CD4-positive, alpha-beta memory T cell (primary cell): ENCODE data around the gene FRMD1. TPM values are rescaled to one million over a fixed set of nuclear protein-coding genes. Genes with fewer than 3 reads are reported as not detected.

Experiments used
- CTCF ChIA-PET: fragments of 350-600 bp; sonication (Branson Sonifier 250); formaldehyde crosslinking; loops from one replicate; lab custom pipeline; 2021; ENCODE audit warnings: inconsistent platforms; ENCODE audit not compliant: partially characterized antibody; lab: Charles Lee
- POLR2A ChIA-PET: fragments of 350-600 bp; sonication (Branson Sonifier 250); formaldehyde crosslinking; loops from one replicate; lab custom pipeline; 2021; ENCODE audit not compliant: partially characterized antibody; lab: Charles Lee
- DNase-seq, 5 donors: peaks; one replicate each; pipeline versions ENCODE4 v3.0.0 to v3.0.0-alpha.2; 2020 to 2022; ENCODE audit warnings: mixed read lengths in 1 of 5
- H3K27ac ChIP-seq: one replicate; pipeline ENCODE4 v1.7.0; 2013; ENCODE audit warnings: low read depth, low read length
- H3K27me3 ChIP-seq: 2 replicates; pipeline ENCODE4 v1.7.0; 2013; ENCODE audit warnings: mild to moderate bottlenecking, low read length, moderate library complexity; ENCODE audit not compliant: insufficient read depth
- H3K36me3 ChIP-seq: 2 replicates; pipeline ENCODE4 v1.7.0; 2013; ENCODE audit warnings: mild to moderate bottlenecking, low read length, moderate library complexity; ENCODE audit not compliant: insufficient read depth
- H3K4me1 ChIP-seq: 2 replicates; pipeline ENCODE4 v1.7.0; 2013; ENCODE audit warnings: mild to moderate bottlenecking, low read length, moderate library complexity; ENCODE audit not compliant: insufficient read depth
- H3K4me3 ChIP-seq, 2 donors: one replicate each; pipeline ENCODE4 v1.7.0; 2013; ENCODE audit warnings: low read length in 2 of 2, mild to moderate bottlenecking in 1 of 2
- H3K9me3 ChIP-seq, 2 donors: one replicate each; pipeline ENCODE4 v1.7.0; 2013; ENCODE audit warnings: low read length in 2 of 2, control low read depth in 1 of 2; ENCODE audit not compliant: control insufficient read depth in 1 of 2
- H3K27ac Mint-ChIP-seq, 7 donors: one replicate each; pipeline ENCODE4 v1.8.0; 2020 to 2021; ENCODE audit warnings: mixed read lengths in 7 of 7, mild to moderate bottlenecking in 6 of 7, inconsistent platforms in 3 of 7, moderate library complexity in 3 of 7
- H3K27me3 Mint-ChIP-seq, 2 donors: one replicate each; pipeline ENCODE4 v1.8.0; 2020 to 2021; ENCODE audit warnings: mixed read lengths in 2 of 2
- H3K36me3 Mint-ChIP-seq, 2 donors: one replicate each; pipeline ENCODE4 v1.8.0; 2020 to 2021; ENCODE audit warnings: mixed read lengths in 2 of 2, inconsistent platforms in 1 of 2, mild to moderate bottlenecking in 1 of 2
- H3K4me1 Mint-ChIP-seq, 4 donors: one replicate each; pipeline ENCODE4 v1.8.0; 2020 to 2021; ENCODE audit warnings: mixed read lengths in 4 of 4, mild to moderate bottlenecking in 1 of 4
- H3K4me3 Mint-ChIP-seq, 8 donors: one replicate each; pipeline ENCODE4 v1.8.0; 2020 to 2021; ENCODE audit warnings: mixed read lengths in 8 of 8, mild to moderate bottlenecking in 7 of 8, moderate library complexity in 6 of 8, inconsistent platforms in 3 of 8
- H3K9me3 Mint-ChIP-seq, 8 donors: one replicate each; pipeline ENCODE4 v1.8.0; 2020 to 2021; ENCODE audit warnings: mixed read lengths in 8 of 8, mild to moderate bottlenecking in 5 of 8, inconsistent platforms in 3 of 8, moderate library complexity in 1 of 8
- intact Hi-C: fragments of 100-400 bp; cut with micrococcal nuclease; formaldehyde crosslinking; loops from one replicate; pipeline ENCODE4 v1.15.1; 2023
- polyA plus RNA-seq, 2 donors: library from polyadenylated mRNA; unstranded; fragments of 300-500 nt; fragmentation: Illumina TruSeq; gene quantifications; one replicate each; pipeline ENCODE4 v1.2.3, GENCODE V29; 2021
- total RNA-seq, 2 experiments: library from RNA; stranded (reverse); gene quantifications; one replicate each; pipeline ENCODE4 v1.2.3, GENCODE V29; 2021

Gene FRMD1
- total and polyA plus RNA-seq, 4 experiments from 2014 or later, result not detected

DNA sequence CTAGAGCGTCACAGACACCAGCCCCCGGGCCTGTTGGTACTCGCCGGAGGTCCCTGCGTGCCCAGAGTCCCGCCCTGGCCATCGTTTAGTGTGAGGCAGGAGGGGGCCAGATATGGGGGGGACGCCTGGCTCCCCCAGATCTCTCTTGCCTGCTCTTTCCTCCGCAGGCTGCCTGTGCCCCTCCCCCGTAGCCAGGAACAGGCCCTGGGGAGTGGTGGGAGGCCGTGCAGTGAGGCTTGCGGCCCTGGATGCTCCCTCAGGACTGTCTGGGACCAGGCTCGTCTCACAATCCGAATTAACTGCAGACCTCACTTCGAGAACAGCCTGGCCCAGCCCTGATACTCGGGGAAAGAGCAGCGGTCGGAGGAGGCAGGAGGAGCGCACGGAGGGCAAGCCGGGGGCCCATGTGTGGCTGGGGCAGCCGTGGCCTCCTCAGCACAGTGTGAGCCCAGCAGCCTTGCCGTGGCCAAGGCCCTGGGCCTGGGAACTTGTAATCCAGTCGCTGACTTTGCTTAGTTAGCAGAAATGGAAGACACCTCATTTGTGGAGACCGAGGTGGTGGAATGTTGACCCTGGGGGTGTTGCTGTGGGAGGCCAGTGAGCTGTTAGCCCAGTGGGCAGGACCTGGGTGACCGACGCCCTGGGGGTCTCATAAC, 28.7 kb downstream of the FRMD1 start:
- no peak for DNase-seq
- CTCF ChIA-PET, result no interaction called here
- H3K27ac Mint-ChIP-seq, result no peak overlapping the region

GRCh38 chr6:168049706-168050224, 29.2 kb downstream of the FRMD1 start:
- CTCF ChIA-PET, result no interaction called here
- no peaks in the 10 kb centered on the region for H3K27me3 ChIP-seq
- Mint-ChIP-seq H3K4me3 (no peak overlapping the region), H3K9me3 (peaks cover 0 to 1% (median 0%) of the 10 kb centered on the region in 8 donors), H3K36me3 (no peaks in the 10 kb centered on the region), H3K27ac (no peak overlapping the region), H3K27me3 (no peaks in the 10 kb centered on the region), H3K4me1 (no peaks in the 10 kb centered on the region)
- no peaks in the 10 kb centered on the region for H3K4me1 ChIP-seq
- no peak overlapping the region for H3K4me3 ChIP-seq
- H3K9me3 ChIP-seq, result no peaks in the 10 kb centered on the region
- no peak for DNase-seq
- intact Hi-C loops, result no loop called here
- no peaks in the 10 kb centered on the region for H3K36me3 ChIP-seq
- H3K27ac ChIP-seq, result no peak overlapping the region
- POLR2A ChIA-PET, result no interaction called here

More for the DNA sequence above, 28.7 kb downstream of the FRMD1 start:
- no peaks in the 10 kb centered on the region for H3K27me3 Mint-ChIP-seq
- Histone ChIP-seq H3K4me3 (no peak overlapping the region), H3K27ac (no peak overlapping the region), H3K27me3 (no peaks in the 10 kb centered on the region), H3K9me3 (no peaks in the 10 kb centered on the region), H3K36me3 (no peaks in the 10 kb centered on the region), H3K4me1 (no peaks in the 10 kb centered on the region)
- peaks cover 0 to 1% (median 0%) of the 10 kb centered on the region in 8 donors for H3K9me3 Mint-ChIP-seq
- intact Hi-C loops, result no loop called here
- POLR2A ChIA-PET, result no interaction called here
- H3K4me1 Mint-ChIP-seq, result no peaks in the 10 kb centered on the region
- H3K36me3 Mint-ChIP-seq, result no peaks in the 10 kb centered on the region
- no peak overlapping the region for H3K4me3 Mint-ChIP-seq

GRCh38 chr6:168049277-168049676, 29.7 kb downstream of the FRMD1 start:
- Mint-ChIP-seq H3K9me3 (peaks cover 0 to 1% (median 0%) of the 10 kb centered on the region in 8 donors), H3K27me3 (no peaks in the 10 kb centered on the region), H3K4me3 (no peak overlapping the region), H3K36me3 (no peaks in the 10 kb centered on the region), H3K27ac (no peak overlapping the region), H3K4me1 (no peaks in the 10 kb centered on the region)
- DNase-seq, result no peak
- Histone ChIP-seq H3K27ac (no peak overlapping the region), H3K4me1 (no peaks in the 10 kb centered on the region), H3K36me3 (no peaks in the 10 kb centered on the region), H3K27me3 (no peaks in the 10 kb centered on the region), H3K4me3 (no peak overlapping the region), H3K9me3 (no peaks in the 10 kb centered on the region)
- CTCF ChIA-PET, result no interaction called here
- intact Hi-C loops, result no loop called here
- POLR2A ChIA-PET, result no interaction called here

DNA sequence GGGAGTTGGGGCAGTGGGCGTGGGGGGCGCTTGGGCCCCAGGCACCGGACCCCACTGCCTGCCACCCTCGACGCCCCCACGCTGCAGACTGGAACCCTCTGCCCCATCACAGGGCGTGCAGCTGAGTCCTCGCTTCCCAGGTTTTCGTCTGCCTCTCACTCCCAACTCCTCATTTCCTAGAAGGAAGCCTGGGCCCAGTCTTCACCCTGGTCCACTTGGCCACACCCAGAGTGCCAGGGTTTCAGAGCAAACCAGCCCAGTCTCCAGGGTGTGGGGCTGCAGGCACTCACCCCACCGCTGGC, 30.3 kb downstream of the FRMD1 start:
- Histone ChIP-seq H3K4me1 (no peaks in the 10 kb centered on the region), H3K9me3 (no peaks in the 10 kb centered on the region), H3K4me3 (no peak overlapping the region), H3K27ac (no peak overlapping the region), H3K36me3 (no peaks in the 10 kb centered on the region), H3K27me3 (no peaks in the 10 kb centered on the region)
- Mint-ChIP-seq H3K27me3 (no peaks in the 10 kb centered on the region), H3K27ac (no peak overlapping the region), H3K4me1 (no peaks in the 10 kb centered on the region), H3K36me3 (no peaks in the 10 kb centered on the region), H3K4me3 (no peak overlapping the region), H3K9me3 (peaks cover 0 to 1% (median 0%) of the 10 kb centered on the region in 8 donors)
- POLR2A ChIA-PET, result no interaction called here
- CTCF ChIA-PET, result no interaction called here
- no peak for DNase-seq
- intact Hi-C loops, result no loop called here

DNA sequence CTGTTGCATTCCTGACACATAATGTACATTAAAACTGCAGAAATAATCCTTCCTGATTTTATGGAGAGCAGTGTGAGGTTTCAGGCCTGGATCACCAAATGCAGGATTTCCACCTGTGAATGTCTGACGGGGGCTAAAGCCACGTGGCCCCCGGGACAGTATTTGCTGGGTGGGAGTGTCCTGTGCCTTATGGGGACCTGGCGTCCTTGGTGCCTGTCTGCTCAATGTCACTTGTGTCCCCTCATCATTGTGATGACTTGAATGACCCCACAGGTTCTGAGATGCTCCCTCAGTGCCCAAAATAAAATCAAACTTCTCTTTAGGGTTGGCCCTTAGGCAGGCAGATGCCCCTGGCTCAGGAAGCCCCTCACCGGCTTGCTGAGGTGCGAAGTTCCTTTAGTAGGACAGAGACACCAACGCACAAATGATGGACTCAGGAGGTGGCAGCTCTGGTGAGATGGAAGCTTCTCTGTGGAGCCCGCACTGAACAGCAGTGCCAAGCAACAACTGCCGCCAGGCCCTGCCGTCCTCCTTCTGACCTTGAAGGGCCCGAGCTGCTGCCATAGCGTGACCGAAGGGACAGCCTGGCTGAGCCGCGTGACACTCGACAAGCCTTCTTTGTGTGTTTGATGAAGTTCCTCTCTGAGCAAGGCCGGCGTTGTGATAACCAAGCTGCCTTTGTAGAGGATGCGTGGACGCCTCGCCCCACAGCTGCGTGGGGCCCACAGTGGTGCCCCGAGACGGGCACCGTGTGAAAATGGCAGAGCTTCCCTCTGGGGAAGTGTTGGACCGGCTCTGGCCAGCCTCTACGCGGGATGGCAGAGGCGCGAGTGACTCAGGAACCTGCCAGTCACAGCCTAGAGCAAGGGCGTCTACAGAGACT, 30.9 kb downstream of the FRMD1 start:
- no peaks in the 10 kb centered on the region for H3K36me3 Mint-ChIP-seq
- POLR2A ChIA-PET, result no interaction called here

DNA sequence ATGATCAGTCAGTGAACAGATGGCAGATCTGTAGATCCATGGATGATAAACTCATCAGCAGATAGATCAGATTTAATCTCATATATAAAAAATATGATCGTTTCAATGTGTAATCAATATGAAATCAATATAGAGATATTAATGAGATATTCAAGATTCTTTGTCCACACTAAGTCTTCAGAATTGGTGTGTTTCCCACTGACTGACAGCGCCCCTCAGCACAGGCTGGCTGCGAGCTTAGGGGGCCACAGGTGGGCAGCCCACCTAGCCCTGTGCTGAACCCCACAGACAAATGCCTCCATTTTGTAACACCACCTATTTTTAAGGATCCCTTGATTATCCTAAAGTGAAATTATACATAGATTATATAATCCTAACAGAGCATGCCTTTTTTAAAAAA, 32.3 kb downstream of the FRMD1 start:
- Mint-ChIP-seq H3K27me3 (no peaks in the 10 kb centered on the region), H3K36me3 (no peaks in the 10 kb centered on the region)

More for the DNA sequence above, 30.9 kb downstream of the FRMD1 start:
- no peaks in the 10 kb centered on the region for H3K27me3 Mint-ChIP-seq
- Histone ChIP-seq H3K27me3 (no peaks in the 10 kb centered on the region), H3K36me3 (no peaks in the 10 kb centered on the region), H3K9me3 (no peaks in the 10 kb centered on the region), H3K4me3 (no peak overlapping the region), H3K27ac (no peak overlapping the region), H3K4me1 (no peaks in the 10 kb centered on the region)
- peaks cover 0 to 1% (median 0%) of the 10 kb centered on the region in 8 donors for H3K9me3 Mint-ChIP-seq
- CTCF ChIA-PET, result no interaction called here
- H3K4me1 Mint-ChIP-seq, result no peaks in the 10 kb centered on the region
- H3K4me3 Mint-ChIP-seq, result no peak overlapping the region
- no peak overlapping the region for H3K27ac Mint-ChIP-seq
- intact Hi-C loops, result no loop called here
- no peak for DNase-seq

DNA sequence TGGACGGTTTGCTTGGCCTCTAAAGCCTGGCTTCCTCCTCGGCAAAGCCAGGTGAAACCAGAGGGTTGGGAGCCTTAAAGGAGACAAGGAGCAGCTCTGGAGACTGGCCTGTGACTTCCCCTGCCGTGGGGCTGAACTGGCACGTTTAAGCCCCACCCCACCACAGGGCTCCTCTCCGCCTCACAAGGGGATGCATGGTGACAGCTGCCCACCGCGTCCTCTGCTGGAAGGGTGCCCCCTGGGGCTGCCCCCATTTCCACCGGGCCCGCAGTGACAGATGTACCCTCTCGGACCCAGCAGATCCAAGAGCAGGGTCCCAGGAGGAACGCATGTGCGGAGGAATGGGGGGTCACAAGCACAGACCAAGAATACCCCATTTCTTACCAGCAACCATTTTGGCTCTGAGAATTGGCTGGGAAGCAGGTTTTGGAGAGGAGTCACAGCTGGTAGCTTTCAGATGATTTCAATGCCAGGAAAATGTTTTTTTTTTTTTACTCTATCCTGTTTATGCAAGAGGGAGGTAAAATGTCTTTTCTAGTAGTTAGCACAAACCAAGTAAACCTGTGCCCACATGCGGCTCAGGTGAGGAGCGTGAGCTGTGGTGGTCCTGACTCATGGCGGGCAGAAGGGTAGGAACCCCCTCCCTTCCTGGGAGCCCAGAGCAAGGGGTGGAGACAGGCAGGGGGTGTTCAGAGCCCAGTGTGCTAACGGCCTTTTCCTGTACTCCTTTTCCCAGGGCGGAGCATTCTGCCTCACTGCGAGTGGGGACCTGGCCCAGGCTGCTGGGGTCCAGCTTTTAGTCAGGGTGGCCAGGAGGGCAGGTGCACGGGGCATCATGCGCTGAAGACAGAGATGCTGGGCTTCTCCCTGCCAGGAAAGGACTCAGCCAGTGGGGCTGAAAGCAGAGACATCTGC, 33.0 kb downstream of the FRMD1 start:
- POLR2A ChIA-PET, result no interaction called here
- DNase-seq, result no peak
- Mint-ChIP-seq H3K4me1 (no peaks in the 10 kb centered on the region), H3K4me3 (peak overlapping the region in 1 of 8 donors; percentile 7), H3K9me3 (peaks cover 0 to 11% (median 4%) of the 10 kb centered on the region in 8 donors), H3K27ac (no peak overlapping the region), H3K36me3 (no peaks in the 10 kb centered on the region), H3K27me3 (no peaks in the 10 kb centered on the region)
- intact Hi-C loops, result no loop called here
- no peaks in the 10 kb centered on the region for H3K9me3 ChIP-seq
- H3K27ac ChIP-seq, result no peak overlapping the region
- CTCF ChIA-PET, result no interaction called here
- H3K27me3 ChIP-seq, result no peaks in the 10 kb centered on the region
- no peak overlapping the region for H3K4me3 ChIP-seq
- no peaks in the 10 kb centered on the region for H3K4me1 ChIP-seq
- H3K36me3 ChIP-seq, result no peaks in the 10 kb centered on the region

More for the DNA sequence above, 32.3 kb downstream of the FRMD1 start:
- Histone ChIP-seq H3K27me3 (no peaks in the 10 kb centered on the region), H3K4me1 (no peaks in the 10 kb centered on the region), H3K9me3 (no peaks in the 10 kb centered on the region), H3K4me3 (no peak overlapping the region), H3K36me3 (no peaks in the 10 kb centered on the region), H3K27ac (no peak overlapping the region)
- ChIA-PET CTCF (no interaction called here), POLR2A (no interaction called here)
- DNase-seq, result no peak
- intact Hi-C loops, result no loop called here
- H3K27ac Mint-ChIP-seq, result no peak overlapping the region
- peaks cover 0 to 6% (median under 1%) of the 10 kb centered on the region in 8 donors for H3K9me3 Mint-ChIP-seq
- no peak overlapping the region for H3K4me3 Mint-ChIP-seq
- H3K4me1 Mint-ChIP-seq, result no peaks in the 10 kb centered on the region
